Left lung (tissue), 10 donors: ENCODE results near the gene DLGAP4. TPM values are rescaled to one million over a fixed set of nuclear protein-coding genes. Genes with fewer than 3 reads are reported as not detected.

Experiments
- ATAC-seq: fragments of 200-7000 bp; cut with Tn5 transposase; one replicate; pipeline ENCODE4 v1.9.1; 2020; ENCODE audit warnings: moderate library complexity
- DNase-seq, 4 donors: peaks; one replicate each; pipeline ENCODE4 v3.0.0-alpha.2; 2013 to 2020
- H3K27ac ChIP-seq, 2 donors: fragments of 200-600 bp; sonication (generic) in 1 of 2; one replicate each; pipeline versions ENCODE4 v1.5.0 to v1.8.0; 2020 to 2021
- H3K27me3 ChIP-seq, 2 donors: fragments of 200-600 bp; sonication (generic) in 1 of 2; one replicate each; pipeline versions ENCODE4 v1.5.0 to v1.8.0; 2020 to 2021
- H3K36me3 ChIP-seq, 2 donors: fragments of 200-600 bp; sonication (generic) in 1 of 2; one replicate each; pipeline versions ENCODE4 v1.5.0 to v1.8.0; 2020 to 2021
- H3K4me1 ChIP-seq, 2 donors: fragments of 200-600 bp; one replicate each; pipeline ENCODE4 v1.8.0; 2021
- H3K4me3 ChIP-seq, 2 donors: fragments of 200-600 bp; sonication (generic) in 1 of 2; one replicate each; pipeline versions ENCODE4 v1.5.0 to v1.8.0; 2020 to 2021; ENCODE audit warnings: mild to moderate bottlenecking in 1 of 2
- H3K9me3 ChIP-seq, 2 donors: fragments of 200-600 bp; sonication (generic) in 1 of 2; one replicate each; pipeline versions ENCODE4 v1.5.0 to v1.8.0; 2020 to 2021
- intact Hi-C, 2 donors: fragments of 100-400 bp; cut with DNase I; formaldehyde crosslinking; loops; one replicate each; pipeline versions ENCODE4 v1.11.2 to v1.14.2; 2022
- polyA plus RNA-seq, 6 donors: library from polyadenylated mRNA; unstranded; fragments of 120-200 nt; gene quantifications; one replicate each; pipeline ENCODE4 v1.2.1, GENCODE V29; 2013; ENCODE audit not compliant: insufficient read length in 6 of 6
- total RNA-seq, 2 donors: library from RNA; stranded (reverse); fragmentation: NEBNext Ultra II Directional; extraction: Animal tissue kit (Norgen Biotek cat#: 25700); gene quantifications; one replicate each; pipeline ENCODE4 v1.2.1, GENCODE V29; 2021
- TF ChIP-seq, protein P1 (sequence below), 2 donors: fragments of 200-600 bp; sonication (generic) in 1 of 2; IDR thresholded peaks; one replicate each; pipeline versions ENCODE4 v1.5.0 to v1.8.0; 2021; ENCODE audit warnings: antibody characterized with exemption in 2 of 2
- donor health status: DM: no; HTN: yes; CAD: no.
- donor health status: DM: no; HTN: no; CAD: no.

DLGAP4 gene
- total and polyA plus RNA-seq, 8 donors: 53.5 to 84.3 (median 72.1) TPM

DNA sequence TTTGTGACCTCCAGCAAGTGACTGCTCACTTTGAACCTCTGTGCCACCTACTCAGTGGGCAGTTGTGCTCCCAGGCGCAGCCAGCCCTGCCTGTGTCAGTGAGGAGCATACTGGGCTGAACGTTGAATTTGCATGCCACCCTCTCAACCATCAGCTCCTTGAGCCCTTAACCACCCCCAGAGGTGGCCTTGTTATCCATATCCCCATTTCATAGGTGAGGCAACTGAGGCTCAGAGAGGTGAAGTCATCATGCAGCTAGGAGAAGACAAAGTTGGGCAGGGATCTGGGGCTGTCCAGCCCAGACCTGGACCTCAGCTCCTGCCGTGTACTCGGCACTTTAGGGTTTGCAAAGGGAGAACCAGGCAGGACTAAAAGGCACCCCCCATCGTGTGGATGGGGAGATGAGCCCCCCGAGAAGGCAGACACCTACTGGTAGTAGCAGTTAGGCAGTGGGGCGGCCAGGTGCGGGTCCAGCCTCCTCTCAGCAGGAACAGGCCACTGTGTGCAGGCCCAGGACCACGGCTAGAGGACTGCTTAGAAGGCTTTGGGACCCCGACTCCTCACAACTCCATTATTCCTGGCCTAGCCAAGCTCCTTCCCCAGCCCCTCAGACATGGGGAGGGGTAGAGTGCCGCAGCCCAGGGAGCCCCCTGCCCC lies 134.4 kb downstream of the DLGAP4 start:
- intact Hi-C loops: no loop called here
- ATAC-seq: no peak
- Histone ChIP-seq H3K27ac (no peak overlapping the region), H3K4me3 (no peak overlapping the region), H3K36me3 (no peaks in the 10 kb centered on the region), H3K9me3 (no peaks in the 10 kb centered on the region), H3K27me3 (peaks cover 0 to 18% of the 10 kb centered on the region in 2 donors), H3K4me1 (peaks cover 3 to 10% of the 10 kb centered on the region in 2 donors)
- DNase-seq: no peak
- TF ChIP-seq, protein P1, sequence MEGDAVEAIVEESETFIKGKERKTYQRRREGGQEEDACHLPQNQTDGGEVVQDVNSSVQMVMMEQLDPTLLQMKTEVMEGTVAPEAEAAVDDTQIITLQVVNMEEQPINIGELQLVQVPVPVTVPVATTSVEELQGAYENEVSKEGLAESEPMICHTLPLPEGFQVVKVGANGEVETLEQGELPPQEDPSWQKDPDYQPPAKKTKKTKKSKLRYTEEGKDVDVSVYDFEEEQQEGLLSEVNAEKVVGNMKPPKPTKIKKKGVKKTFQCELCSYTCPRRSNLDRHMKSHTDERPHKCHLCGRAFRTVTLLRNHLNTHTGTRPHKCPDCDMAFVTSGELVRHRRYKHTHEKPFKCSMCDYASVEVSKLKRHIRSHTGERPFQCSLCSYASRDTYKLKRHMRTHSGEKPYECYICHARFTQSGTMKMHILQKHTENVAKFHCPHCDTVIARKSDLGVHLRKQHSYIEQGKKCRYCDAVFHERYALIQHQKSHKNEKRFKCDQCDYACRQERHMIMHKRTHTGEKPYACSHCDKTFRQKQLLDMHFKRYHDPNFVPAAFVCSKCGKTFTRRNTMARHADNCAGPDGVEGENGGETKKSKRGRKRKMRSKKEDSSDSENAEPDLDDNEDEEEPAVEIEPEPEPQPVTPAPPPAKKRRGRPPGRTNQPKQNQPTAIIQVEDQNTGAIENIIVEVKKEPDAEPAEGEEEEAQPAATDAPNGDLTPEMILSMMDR (IDR thresholded peaks at IDR 0.05): no peak

DNA sequence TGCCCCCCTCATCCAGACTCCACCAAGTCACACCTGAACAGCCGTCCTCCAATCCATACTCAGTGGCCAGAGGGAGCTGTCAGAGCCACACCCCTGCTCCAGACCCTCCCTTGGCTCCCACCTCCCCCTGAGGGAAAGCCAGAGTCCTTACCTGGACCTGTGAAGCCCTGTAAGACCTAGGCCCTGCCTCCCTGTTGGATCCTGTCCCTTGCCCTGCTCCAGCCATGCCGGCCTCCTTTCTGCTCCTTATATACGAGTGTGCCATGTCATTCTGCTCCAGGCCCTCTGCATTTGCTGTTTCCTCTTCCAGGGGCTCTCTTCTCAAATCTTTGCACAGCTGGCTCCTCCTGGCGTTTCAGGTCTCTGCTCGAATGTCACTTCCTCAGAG lies 134.9 kb downstream of the DLGAP4 start:
- Histone ChIP-seq H3K27me3 (peaks cover 0 to 13% of the 10 kb centered on the region in 2 donors), H3K36me3 (no peaks in the 10 kb centered on the region), H3K9me3 (no peaks in the 10 kb centered on the region), H3K4me1 (peaks cover 2 to 7% of the 10 kb centered on the region in 2 donors), H3K4me3 (no peak overlapping the region), H3K27ac (no peak overlapping the region)
- ATAC-seq (no peak), DNase-seq (no peak)
- TF ChIP-seq, protein P1 (IDR thresholded peaks at IDR 0.05): no peak
- intact Hi-C loops: no loop called here

DNA sequence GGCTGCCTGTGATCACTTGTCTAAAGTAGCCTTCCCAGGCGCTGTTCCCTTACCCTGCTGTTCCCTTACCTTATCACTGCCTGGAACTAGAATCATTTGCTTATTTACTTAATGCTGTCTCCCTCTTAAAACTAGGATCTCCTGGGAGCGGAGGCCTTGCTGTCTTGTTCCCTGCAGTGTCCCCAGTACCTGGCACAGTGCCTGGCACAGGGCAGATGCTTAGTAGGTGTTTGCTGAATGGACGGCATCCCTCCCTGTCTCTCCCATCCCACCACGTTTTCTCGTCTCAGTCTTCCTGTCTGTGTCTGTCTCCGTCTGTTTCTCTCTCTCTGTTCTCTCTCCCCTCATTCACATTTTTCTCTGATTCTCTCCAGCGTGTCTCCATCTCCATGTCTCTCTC lies 135.3 kb downstream of the DLGAP4 start:
- H3K9me3 ChIP-seq: no peaks in the 10 kb centered on the region
- no peaks in the 10 kb centered on the region for H3K36me3 ChIP-seq
- intact Hi-C loops: no loop called here
- H3K27ac ChIP-seq: no peak overlapping the region
- DNase-seq: no peak
- ATAC-seq: no peak
- peaks cover 0 to 3% of the 10 kb centered on the region in 2 donors for H3K4me1 ChIP-seq
- peaks cover 0 to 9% of the 10 kb centered on the region in 2 donors for H3K27me3 ChIP-seq
- TF ChIP-seq, protein P1 (IDR thresholded peaks at IDR 0.05): no peak
- no peak overlapping the region for H3K4me3 ChIP-seq

DNA sequence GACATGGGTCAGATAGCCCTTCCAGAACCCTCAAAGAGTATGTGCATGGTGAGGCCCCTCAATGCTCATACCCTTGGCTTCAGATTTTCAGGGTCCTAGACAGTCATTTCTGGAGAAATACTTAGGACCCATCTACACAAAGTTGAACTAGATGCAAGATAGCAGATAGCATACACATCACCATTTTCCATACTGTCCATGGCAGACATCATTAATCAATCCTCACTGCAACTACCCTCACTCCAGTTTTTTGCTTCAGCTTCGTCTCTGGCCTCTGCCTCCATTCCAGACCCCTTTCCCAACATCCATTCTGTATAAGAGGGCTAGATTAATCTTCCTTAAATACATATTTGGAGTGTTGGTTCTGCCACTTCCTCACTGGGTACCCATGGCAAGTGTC lies 139.7 kb downstream of the DLGAP4 start:
- Histone ChIP-seq H3K9me3 (no peaks in the 10 kb centered on the region), H3K36me3 (no peaks in the 10 kb centered on the region), H3K4me1 (no peaks in the 10 kb centered on the region), H3K27ac (no peak overlapping the region), H3K27me3 (no peaks in the 10 kb centered on the region), H3K4me3 (no peak overlapping the region)
- TF ChIP-seq, protein P1 (IDR thresholded peaks at IDR 0.05): no peak
- intact Hi-C loops: no loop called here
- no peak for ATAC-seq
- DNase-seq: no peak

DNA sequence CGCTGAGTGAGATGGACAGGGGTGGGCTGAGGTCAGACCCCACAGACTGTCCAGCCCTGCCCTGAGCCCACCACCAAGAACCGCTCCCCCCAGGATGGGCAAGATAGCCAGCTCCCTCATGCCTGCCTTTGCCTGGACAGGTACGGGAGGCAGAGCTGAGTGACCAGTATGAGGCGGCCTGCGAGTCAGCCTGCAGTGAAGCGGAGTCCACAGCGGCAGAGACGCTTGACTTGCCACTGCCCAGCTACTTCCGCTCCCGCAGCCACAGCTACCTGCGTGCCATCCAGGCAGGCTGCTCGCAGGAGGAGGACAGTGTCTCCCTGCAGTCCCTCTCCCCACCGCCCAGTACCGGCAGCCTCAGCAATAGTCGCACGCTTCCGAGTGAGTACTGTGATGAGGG lies 140.4 kb downstream of the DLGAP4 start:
- no peak for DNase-seq
- H3K36me3 ChIP-seq: no peaks in the 10 kb centered on the region
- TF ChIP-seq, protein P1 (IDR thresholded peaks at IDR 0.05): no peak
- H3K27ac ChIP-seq: no peak overlapping the region
- no peaks in the 10 kb centered on the region for H3K4me1 ChIP-seq
- no peaks in the 10 kb centered on the region for H3K9me3 ChIP-seq
- intact Hi-C loops: no loop called here
- ATAC-seq: no peak
- no peaks in the 10 kb centered on the region for H3K27me3 ChIP-seq
- no peak overlapping the region for H3K4me3 ChIP-seq
